GM18505 (cell line): ENCODE results near the gene GRAP.

Source experiments
- ATAC-seq: cut with Tn5 transposase; IDR thresholded peaks from one replicate; pipeline ENCODE4 v1.9.1; 2021; ENCODE audit not compliant: unreplicated experiment
- POLR2A ChIP-seq: IDR thresholded peaks from 4 replicates; pipeline ENCODE4 v1.6.1; 2011; ENCODE audit warnings: borderline replicate concordance; ENCODE audit not compliant: insufficient read depth, insufficient read length; ENCODE audit errors: extremely low read depth

The GRAP gene

DNA sequence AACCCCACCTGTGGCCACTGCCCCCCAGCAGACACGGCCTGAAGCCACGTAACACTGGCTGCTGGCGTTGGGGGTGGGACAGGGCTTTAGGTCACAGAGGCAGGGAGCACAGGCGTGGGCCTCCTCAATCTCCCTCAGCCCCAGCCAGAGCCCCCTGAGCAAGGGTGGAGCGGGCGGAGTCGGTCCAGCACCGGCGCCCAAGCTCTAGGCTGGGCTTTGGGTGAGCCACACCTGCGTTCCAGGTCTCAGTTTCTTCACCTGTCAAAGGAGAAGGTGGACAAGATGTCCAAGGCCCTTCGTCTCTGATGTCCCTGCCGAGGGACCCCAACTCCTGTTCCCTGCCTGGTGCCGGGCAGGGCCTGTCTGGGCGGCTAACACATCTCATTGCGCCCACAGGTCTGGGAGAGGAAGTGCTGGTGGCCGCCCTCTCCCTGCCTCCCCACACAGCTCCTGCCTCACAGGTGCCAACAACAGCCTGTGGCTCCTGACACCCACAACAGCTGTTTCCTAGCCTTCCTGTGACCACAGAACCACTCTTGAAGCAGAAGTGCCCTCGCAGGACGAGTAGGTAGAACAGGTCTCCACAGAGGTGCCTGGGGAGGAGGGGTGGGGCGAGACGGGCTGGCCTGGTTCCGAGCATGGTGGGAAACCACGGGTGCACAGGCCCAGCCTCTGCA lies 54.2 kb downstream of the GRAP start:
- no peak for ATAC-seq
- TF ChIP-seq POLR2A = no peak

DNA sequence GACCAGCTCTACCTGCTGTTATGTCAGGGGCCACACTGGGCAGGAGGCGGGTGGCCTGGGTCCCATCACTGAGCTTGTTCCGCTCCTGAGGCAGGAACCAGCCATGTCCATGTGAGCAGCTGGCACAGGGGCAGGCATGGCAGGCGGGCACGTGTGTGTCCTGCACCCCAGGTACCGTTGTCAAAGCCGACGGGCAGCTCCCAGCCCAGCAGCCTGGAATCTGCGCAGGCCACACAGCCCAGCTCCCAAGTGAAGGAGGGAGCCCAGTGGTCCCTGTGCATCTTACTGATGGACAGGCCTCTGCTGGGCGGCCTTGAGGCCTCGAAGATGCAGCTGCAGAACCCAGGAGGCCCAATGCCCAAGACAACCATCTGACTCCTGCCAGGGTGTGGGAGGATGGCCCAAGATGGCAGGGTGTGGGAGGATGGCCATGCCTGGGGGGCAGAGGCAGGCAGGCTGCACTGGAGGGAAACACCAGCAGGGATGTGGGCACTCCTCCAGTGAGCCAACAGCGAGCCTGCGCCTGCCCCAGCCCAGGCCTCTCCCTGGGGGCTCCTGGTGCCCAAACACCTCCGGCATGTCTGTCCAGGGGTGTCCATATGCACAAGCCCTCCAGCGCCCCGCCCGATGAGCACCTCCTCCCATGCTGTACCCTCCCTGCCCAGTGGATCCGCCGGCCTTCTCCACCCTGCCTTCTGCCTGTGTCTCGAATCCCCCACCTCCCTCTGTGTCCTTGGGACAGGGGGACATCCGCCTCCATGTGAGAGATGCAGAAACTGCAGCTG lies 55.0 kb downstream of the GRAP start:
- TF ChIP-seq POLR2A = no peak
- ATAC-seq = no peak

DNA sequence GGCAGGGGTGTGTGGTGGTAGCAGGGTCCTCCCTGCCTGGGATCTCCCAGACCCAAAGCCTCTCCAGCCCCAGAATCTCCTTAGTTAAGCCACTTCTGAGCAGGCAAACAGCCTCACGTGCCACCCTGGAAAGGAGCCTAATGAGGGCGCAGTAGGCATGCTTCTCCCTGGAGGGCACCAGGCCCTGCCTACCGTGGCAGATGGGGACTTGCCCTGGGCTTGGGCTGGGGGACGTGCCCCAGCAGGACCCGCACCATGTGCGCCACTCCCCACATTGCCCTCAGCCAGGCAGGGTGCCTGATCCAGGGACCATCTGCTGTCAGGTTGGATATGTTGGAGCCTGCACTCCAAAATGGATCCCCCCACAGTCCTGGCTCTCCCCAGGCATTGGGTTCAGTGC lies 56.4 kb downstream of the GRAP start:
- TF ChIP-seq POLR2A = no peak
- no peak for ATAC-seq

DNA sequence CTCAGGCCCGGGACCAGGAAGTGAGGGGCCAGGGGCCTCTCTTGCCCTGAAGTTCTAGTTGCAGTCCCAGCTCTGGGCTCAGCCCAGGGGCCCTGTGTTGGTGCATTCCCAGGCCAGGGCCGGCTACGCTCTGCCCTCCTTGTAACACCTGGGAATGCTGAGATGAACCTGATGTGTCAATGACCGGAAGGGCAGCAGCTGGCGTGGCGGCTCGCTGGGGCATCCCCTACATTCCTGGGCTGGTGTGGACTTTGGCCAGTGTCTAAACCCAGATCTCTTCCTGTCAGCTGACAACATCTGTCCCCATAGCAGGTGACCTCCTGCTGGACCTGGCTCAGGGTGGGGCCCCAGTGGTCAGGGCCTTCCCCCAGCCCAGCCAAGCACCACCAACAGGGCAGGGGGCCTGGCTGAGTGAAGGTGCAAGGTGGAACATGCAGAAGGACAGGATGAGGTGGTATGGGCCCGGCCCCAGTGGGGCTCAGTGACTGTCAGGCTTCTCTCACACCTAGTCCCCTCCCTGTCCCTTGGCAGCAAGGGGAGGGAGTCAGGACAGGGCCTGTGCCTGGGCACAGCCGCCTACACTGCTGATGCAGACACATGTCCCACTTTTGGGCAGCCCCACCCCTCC lies 58.1 kb downstream of the GRAP start:
- no peak for ATAC-seq
- TF ChIP-seq POLR2A = no peak

DNA sequence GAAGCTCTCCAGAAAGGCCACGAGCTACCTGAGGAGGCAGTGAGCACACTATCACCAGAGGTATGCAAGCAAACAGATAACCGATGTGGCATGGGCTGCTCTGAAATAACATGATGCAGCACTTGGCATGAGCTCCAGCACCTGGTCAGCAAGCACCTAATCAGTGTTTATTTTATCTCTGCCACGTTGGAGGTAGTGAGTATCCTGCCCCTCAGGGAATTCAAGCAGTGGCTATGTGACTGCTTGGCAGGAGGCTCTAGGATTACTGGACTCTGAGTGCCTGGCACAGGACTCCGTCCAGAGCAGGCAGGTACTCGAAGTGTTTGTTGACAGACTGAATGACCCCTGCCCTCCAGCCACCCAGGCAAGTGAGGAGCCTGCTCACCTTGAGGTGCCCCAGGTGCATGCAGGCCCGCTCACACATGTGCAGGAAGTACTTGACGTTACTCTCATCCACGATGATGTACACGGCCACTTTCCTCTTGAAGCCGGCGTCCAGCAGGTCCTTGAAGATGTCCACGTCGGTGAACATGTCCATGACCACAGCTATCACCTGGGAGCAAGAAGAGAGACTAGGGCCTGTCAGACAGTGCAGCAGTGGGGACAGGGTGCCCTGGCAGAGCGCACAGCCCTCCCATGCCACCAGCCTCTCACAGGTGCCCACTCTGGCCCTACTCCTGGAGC lies 58.8 kb downstream of the GRAP start:
- TF ChIP-seq POLR2A = no peak
- ATAC-seq = no peak

DNA sequence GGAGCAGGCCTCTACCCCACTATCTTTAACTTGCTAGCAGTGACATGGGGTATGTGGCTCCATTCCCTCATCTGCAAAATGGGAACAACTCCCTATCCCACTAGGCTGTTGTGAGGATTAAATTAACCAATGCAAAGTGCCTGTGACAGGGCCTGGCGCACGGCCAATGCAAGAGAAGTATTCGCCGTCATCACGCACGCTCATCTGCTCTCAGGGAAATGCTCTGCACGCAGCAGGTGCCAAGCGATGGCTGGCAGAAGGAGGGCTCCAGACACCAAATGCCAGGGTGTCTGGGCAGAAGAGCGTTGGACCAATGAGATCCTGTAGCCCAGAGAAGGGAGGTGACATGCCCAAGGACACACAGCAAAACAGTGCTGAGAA lies 59.5 kb downstream of the GRAP start:
- TF ChIP-seq POLR2A = no peak
- no peak for ATAC-seq

DNA sequence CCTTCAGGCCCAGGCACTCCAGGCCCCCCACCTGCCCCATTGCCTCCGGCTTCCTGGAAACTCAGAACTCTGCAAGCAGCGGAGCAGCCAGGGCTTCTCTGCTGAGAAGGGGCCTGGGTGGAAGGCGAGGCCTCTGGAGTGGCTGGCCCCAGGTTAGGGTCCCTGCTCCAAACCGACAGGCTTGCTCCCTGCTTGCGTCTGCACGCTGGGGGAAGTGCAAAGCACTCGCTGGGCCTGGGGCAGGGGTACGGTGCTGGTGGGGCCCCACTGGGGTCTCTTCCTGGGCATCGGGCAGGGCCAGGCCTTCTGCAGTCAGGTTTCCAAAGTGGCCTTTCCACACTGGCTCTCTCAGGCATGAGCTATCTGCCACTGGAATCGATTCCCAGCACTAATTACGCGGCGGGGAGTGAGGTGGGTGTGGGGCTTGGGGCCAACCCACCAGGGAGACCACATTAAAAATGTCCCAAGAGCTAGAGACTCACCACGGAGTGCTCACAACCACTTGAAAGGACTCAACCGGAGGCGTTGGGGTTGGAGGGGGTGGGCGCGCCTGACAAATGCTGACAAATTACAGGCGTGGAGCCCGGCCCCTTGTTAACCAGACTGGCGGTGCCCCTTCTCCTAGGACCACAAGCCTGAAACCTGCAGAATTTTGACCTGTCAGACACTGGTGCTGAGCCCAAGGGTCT lies 60.1 kb downstream of the GRAP start:
- no peak for TF ChIP-seq POLR2A
- no peak for ATAC-seq

DNA sequence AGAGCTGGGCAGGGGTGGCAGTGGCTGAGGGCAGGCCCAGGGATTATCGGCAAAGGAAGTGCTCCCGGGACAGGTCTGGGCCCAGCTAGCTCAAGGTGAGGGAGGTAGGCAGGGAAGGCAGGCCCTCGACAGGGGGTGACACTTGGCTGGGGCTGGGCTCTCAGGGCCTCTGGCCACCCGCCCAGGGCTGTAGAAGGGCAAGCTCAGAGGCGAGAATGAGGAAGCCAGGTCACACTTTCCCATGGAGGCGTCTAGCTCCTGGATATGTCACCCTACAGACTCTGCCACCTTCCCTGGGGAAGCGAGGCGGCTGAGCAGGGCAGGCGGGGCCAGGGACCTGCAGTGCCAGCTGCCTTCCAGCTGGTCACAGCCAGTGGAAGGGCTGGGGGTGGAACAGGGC lies 61.3 kb downstream of the GRAP start:
- TF ChIP-seq POLR2A = no peak
- no peak for ATAC-seq

DNA sequence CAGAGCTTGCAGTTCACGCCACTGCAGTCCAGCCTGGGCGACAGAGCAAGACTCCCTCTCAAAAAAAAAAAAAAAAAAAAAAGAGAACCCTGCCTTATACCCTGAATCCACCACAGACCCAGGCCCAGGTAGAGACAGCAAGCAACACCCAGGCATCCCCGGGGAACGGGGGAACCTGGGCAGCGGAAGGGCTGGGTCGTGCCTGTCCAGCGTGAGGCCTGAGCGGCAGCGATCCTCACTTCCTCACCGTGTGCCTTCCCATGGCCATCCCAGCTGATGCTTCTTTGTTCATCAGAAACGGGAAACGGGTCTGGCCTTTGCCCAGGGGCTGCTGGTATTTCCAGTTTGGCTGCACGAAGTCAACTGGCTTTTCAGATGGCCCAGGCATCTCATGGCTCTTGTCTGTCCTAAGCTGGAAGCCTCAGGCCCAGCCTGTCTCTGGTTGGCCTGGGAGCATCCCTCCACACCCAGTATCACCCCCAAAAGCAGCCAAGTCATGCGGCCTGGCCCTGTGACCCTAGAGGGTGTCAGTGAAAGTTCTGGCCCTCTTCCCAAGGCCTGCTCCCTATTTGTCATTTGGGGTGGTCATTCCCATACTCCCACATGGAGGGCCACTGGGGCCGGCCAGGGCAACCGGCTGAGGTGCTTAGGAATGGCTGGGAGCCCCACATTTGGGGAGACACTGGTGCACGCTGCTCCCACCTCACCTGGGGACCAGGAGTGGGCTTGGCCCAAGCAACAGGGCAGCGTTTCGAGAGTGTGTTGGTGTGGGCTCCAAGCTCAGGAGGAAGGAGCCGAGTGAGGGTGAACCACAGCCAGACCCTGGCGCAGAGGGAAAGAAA lies 62.3 kb downstream of the GRAP start:
- no peak for TF ChIP-seq POLR2A
- no peak for ATAC-seq

DNA sequence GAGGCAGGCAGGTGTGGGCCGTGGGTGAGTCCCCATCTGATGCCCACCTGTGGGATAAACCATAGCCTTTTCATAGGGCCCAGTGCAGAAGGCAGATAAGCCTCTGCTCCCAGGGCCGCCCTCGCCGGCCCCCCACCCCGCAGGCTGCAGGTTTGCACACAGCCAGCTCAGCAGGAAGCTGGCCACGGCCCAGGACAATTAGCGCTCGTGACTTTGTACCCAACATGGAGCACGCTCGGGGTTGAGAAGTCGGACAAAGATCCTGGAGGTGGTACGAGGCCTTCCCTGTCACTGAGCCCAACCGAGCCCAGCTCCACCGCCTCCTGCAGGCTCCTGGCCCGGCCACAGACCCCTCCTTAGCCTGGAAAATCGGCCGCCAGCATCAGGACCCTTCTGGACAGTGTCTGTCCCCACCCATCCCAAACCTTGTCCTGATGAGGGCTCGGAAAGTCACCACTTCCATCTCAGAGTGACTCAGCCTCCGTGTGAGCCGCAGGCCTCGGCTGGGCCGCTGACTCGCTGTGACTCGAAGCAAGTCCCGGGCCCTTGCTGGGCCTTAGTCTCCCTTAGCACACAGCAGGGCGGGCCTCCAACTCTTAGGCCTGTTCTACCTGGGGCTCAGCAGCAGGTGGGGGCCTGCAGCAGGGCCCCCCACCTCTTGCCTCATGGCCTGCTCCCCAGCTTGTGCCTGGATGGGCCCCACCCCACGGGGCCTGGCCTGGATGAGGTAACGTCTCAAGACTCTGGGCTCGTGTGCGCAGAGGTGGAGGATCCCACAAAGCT lies 64.9 kb downstream of the GRAP start:
- TF ChIP-seq POLR2A = no peak

DNA sequence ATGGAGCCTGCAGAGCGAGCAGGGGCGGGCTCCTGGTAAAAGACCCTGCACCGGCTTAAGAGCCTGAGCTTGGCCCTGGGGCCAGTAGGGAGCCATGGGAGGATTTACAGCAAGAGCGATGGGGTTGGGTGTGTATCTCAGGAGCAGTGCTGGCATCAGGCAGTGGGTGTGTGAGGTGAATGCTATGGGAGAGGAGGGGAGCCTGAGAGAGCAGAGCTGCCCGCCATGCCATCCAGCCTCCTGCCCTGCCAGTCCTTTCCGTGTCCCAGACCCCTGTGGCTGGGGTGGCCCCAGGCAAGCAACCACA lies 65.5 kb downstream of the GRAP start:
- no peak for ATAC-seq
- no peak for TF ChIP-seq POLR2A

More for the DNA sequence above, 64.9 kb downstream of the GRAP start:
- no peak for ATAC-seq
